ENCODE results near the gene LIN37. TPM values are rescaled to one million over a fixed set of nuclear protein-coding genes. Genes with fewer than 3 reads are reported as not detected.

The LIN37 gene
- total RNA-seq, 1 experiment from 2014 or later = 5.9 TPM

- Histone ChIP-seq H2AFZ (ENCODE audit: low read length) (no peak overlapping the region), H4K91ac (ENCODE audit: insufficient read length, low read depth, low read length) (no peak overlapping the region), H3K79me2 (ENCODE audit: insufficient read depth, low read length) (no peaks in the 10 kb centered on the region), H3K27me3 (ENCODE audit: insufficient read depth, low read length) (no peaks in the 10 kb centered on the region), H3T11ph (ENCODE audit: low read length) (no peak overlapping the region), H3K23ac (ENCODE audit: insufficient read length, low read depth, low read length) (no peak overlapping the region), H2BK5ac (ENCODE audit: insufficient read length, low read length) (no peak overlapping the region), H3K27ac (ENCODE audit: insufficient read length, low read depth, low read length) (no peak overlapping the region), H4K20me1 (ENCODE audit: control insufficient read depth, insufficient read depth, insufficient read length) (no peaks in the 10 kb centered on the region), H3K9me3 (ENCODE audit: control insufficient read depth, low read depth, low read length) (no peaks in the 10 kb centered on the region), H3K79me1 (ENCODE audit: insufficient read depth, low read depth, low read length, poor library complexity, severe bottlenecking) (no peaks in the 10 kb centered on the region), H4K5ac (ENCODE audit: insufficient read length, low read depth, low read length) (no peak overlapping the region), H3K4me1 (ENCODE audit: insufficient read depth, low read length) (no peaks in the 10 kb centered on the region), H4K8ac (replicated peaks; ENCODE audit: insufficient read length, low read depth, low read length) (no peak overlapping the region), H3K23me2 (ENCODE audit: insufficient read length, low read depth, low read length, poor library complexity, severe bottlenecking) (no peaks in the 10 kb centered on the region), H2BK12ac (ENCODE audit: insufficient read length, low read depth, low read length) (no peak overlapping the region), H2AK5ac (ENCODE audit: insufficient read length, low read length) (no peak overlapping the region), H3K4ac (ENCODE audit: low read depth, low read length) (no peak overlapping the region), H2BK20ac (ENCODE audit: low read depth, low read length, poor library complexity, severe bottlenecking) (no peak overlapping the region), H3K18ac (ENCODE audit: insufficient read length, low read depth, low read length) (no peak overlapping the region), H2BK15ac (ENCODE audit: low read depth, low read length) (no peak overlapping the region), H3K9ac (ENCODE audit: extremely low read depth, insufficient read length, low read length) (no peak overlapping the region), H3K4me2 (ENCODE audit: insufficient read depth, insufficient read length, low read length) (no peak overlapping the region), H2BK120ac (ENCODE audit: low read depth, low read length, poor library complexity, severe bottlenecking) (no peak overlapping the region), H3K14ac (ENCODE audit: insufficient read depth, low read length) (no peak overlapping the region), H3K56ac (ENCODE audit: insufficient read length, low read depth, low read length) (no peak overlapping the region)
- H3K9me3 Mint-ChIP-seq = no peaks in the 10 kb centered on the region
- H3K27me3 Mint-ChIP-seq (ENCODE audit: low read depth) = peaks cover 10% of the 10 kb centered on the region
- DNase-seq = peak; percentile 29
- no CpG with 5 or more reads among the region's 11 CpGs for WGBS (ENCODE audit: extremely low coverage, insufficient read length, low lambda C conversion rate)
- H3K27ac Mint-ChIP-seq = peak overlapping the region in 2 of 3 experiments; percentile 24 to 40; a peak in 2 of 7 replicates
- peaks cover 7 to 8% of the 10 kb centered on the region in 2 experiments for H3K4me1 Mint-ChIP-seq
- peaks cover 9 to 37% (median 36%) of the 10 kb centered on the region in 3 experiments for H3K36me3 Mint-ChIP-seq (ENCODE audit: insufficient read depth in 1 of 3, low read depth in 3 of 3)
- H3K4me3 Mint-ChIP-seq = no peak overlapping the region; a peak in 1 of 5 replicates
- TF ChIP-seq CTCF (conservative IDR thresholded peaks at IDR 0.05) = no peak
Measured at GRCh38 chr19:35766571-35767104, 18.3 kb downstream of the LIN37 start.

All from H9 (cell line).